ENCODE data around the gene GRK2. TPM values are rescaled to one million over a fixed set of nuclear protein-coding genes. Genes with fewer than 3 reads are reported as not detected.

The GRK2 gene
- total and polyA plus RNA-seq, 2 of the 13 experiments (the other 11 are each of a cell fraction or from before 2014, with no cell fraction given), result 31.3 to 42.4 TPM

DNA sequence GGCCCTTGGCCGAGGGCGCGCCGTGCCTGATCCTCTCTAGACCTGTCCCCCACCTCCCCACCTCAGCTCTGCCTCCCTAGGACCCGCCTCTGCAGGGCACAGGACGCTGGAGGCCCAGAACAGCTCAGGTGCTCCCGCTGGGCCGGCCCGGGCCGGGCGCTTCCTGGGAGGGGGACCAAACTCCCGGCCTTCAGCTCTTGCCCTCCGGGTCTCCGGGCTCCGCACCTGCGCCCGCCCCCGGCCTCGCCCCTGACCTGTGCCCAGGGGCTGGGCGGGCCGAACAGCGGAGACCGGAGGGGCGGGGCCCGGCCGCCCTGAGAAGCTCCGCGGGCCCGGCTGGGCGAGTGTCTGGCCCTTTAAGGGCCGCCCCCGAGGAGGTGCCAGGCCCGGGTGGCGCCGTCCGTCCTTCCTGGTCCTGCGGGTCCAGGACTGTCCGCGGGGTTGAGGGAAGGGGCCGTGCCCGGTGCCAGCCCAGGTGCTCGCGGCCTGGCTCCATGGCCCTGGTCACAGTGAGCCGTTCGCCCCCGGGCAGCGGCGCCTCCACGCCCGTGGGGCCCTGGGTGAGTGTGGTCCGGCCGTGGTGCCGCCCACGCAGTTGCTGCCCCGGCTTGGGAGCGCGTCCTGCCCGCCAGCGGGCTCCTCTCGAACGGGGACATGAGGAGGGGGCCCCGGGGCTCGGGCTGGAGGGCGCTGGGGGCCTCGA, 37.0 kb downstream of the GRK2 start, which contains the start of gene SSH3 (continued):
- TF ChIP-seq ZNF761 (CRISPR knock-in tag; conservative IDR thresholded peaks at IDR 0.05) (peak; percentile 40; the same call in 1 of the 2 replicates), ZNF121 (CRISPR knock-in tag; IDR thresholded peaks at IDR 0.05) (no peak), CHD4 (IDR thresholded peaks at IDR 0.05; ENCODE audit: borderline replicate concordance, low read length) (no peak), RXRA (CRISPR knock-in tag; IDR thresholded peaks at IDR 0.05) (no peak), CCAR2 (optimal IDR thresholded peaks at IDR 0.05; ENCODE audit: low read depth, low read length) (no peak), ZNF839 (CRISPR knock-in tag; IDR thresholded peaks at IDR 0.05; ENCODE audit: borderline replicate concordance) (0 out of 2 replicates have a peak, but pooled peaks have one; percentile 17), ZNF235 (CRISPR knock-in tag; IDR thresholded peaks at IDR 0.05; ENCODE audit: borderline replicate concordance) (0 out of 2 replicates have a peak, but pooled peaks have one; percentile 49), SAFB2 (CRISPR knock-in tag; IDR thresholded peaks at IDR 0.05; ENCODE audit: borderline replicate concordance, low read depth) (0 out of 2 replicates have a peak, but pooled peaks have one; percentile 86)
- TF ChIP-seq, protein P1, sequence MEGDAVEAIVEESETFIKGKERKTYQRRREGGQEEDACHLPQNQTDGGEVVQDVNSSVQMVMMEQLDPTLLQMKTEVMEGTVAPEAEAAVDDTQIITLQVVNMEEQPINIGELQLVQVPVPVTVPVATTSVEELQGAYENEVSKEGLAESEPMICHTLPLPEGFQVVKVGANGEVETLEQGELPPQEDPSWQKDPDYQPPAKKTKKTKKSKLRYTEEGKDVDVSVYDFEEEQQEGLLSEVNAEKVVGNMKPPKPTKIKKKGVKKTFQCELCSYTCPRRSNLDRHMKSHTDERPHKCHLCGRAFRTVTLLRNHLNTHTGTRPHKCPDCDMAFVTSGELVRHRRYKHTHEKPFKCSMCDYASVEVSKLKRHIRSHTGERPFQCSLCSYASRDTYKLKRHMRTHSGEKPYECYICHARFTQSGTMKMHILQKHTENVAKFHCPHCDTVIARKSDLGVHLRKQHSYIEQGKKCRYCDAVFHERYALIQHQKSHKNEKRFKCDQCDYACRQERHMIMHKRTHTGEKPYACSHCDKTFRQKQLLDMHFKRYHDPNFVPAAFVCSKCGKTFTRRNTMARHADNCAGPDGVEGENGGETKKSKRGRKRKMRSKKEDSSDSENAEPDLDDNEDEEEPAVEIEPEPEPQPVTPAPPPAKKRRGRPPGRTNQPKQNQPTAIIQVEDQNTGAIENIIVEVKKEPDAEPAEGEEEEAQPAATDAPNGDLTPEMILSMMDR (CRISPR knock-in tag; IDR thresholded peaks at IDR 0.05), result 0 out of 2 replicates have a peak, but pooled peaks have one; percentile 5
- TF ChIP-seq, protein P2, sequence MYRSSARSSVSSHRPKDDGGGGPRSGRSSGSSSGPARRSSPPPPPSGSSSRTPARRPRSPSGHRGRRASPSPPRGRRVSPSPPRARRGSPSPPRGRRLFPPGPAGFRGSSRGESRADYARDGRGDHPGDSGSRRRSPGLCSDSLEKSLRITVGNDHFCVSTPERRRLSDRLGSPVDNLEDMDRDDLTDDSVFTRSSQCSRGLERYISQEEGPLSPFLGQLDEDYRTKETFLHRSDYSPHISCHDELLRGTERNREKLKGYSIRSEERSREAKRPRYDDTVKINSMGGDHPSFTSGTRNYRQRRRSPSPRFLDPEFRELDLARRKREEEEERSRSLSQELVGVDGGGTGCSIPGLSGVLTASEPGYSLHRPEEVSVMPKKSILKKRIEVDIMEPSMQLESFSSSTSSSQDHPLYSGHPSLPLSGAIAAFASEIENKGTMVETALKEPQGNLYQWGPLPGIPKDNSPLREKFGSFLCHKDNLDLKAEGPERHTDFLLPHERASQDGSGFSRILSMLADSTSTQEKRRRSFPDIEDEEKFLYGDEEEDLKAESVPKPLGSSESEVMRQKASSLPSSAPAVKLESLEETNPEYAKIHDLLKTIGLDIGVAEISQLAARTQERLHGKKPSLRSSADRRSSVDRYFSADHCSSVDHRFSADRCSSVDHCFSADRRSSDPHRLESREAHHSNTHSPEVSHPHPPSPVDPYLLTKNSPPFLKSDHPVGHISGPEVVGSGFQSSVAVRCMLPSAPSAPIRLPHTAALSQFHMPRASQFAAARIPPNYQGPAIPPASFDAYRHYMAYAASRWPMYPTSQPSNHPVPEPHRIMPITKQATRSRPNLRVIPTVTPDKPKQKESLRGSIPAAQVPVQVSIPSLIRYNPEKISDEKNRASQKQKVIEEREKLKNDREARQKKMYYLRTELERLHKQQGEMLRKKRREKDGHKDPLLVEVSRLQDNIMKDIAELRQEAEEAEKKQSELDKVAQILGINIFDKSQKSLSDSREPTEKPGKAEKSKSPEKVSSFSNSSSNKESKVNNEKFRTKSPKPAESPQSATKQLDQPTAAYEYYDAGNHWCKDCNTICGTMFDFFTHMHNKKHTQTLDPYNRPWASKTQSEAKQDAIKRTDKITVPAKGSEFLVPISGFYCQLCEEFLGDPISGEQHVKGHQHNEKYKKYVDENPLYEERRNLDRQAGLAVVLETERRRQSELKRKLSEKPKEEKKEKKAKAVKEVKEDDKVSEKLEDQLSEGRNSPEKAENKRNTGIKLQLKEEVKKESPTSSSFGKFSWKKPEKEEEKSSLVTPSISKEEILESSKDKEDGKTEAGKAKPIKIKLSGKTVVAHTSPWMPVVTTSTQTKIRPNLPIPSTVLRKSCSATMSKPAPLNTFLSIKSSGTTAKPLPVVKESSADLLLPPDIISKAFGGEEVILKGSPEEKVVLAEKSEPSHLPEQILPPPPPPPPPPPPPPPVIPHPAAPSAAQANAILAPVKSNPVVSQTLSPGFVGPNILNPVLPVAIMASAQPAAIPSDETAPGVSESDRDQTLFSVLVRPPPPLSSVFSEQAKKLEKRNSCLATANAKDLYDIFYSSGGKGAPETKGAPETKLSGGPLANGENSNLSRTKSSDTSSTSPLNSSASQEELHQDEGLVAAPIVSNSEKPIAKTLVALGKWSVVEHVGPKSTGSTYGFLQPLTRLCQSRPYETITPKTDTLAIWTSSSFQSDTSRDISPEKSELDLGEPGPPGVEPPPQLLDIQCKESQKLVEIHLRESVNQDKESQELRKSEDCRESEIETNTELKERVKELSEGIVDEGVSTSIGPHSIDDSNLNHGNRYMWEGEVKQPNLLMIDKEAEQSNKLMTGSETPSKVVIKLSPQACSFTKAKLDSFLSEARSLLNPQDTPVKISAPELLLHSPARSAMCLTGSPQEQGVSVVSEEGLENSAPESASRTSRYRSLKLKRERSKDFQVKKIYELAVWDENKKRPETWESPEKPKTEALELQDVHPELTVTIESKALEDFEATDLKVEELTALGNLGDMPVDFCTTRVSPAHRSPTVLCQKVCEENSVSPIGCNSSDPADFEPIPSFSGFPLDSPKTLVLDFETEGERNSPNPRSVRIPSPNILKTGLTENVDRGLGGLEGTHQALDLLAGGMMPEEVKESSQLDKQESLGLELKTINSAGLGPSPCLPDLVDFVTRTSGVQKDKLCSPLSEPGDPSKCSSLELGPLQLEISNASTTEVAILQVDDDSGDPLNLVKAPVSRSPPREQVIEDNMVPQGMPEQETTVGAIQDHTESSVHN (CRISPR knock-in tag; IDR thresholded peaks at IDR 0.05), result no peak
- TF ChIP-seq, protein P3, sequence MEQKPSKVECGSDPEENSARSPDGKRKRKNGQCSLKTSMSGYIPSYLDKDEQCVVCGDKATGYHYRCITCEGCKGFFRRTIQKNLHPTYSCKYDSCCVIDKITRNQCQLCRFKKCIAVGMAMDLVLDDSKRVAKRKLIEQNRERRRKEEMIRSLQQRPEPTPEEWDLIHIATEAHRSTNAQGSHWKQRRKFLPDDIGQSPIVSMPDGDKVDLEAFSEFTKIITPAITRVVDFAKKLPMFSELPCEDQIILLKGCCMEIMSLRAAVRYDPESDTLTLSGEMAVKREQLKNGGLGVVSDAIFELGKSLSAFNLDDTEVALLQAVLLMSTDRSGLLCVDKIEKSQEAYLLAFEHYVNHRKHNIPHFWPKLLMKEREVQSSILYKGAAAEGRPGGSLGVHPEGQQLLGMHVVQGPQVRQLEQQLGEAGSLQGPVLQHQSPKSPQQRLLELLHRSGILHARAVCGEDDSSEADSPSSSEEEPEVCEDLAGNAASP (CRISPR knock-in tag; IDR thresholded peaks at IDR 0.05; ENCODE audit: borderline replicate concordance), result 0 out of 2 replicates have a peak, but pooled peaks have one; percentile 32
- TF ChIP-seq, protein P4, sequence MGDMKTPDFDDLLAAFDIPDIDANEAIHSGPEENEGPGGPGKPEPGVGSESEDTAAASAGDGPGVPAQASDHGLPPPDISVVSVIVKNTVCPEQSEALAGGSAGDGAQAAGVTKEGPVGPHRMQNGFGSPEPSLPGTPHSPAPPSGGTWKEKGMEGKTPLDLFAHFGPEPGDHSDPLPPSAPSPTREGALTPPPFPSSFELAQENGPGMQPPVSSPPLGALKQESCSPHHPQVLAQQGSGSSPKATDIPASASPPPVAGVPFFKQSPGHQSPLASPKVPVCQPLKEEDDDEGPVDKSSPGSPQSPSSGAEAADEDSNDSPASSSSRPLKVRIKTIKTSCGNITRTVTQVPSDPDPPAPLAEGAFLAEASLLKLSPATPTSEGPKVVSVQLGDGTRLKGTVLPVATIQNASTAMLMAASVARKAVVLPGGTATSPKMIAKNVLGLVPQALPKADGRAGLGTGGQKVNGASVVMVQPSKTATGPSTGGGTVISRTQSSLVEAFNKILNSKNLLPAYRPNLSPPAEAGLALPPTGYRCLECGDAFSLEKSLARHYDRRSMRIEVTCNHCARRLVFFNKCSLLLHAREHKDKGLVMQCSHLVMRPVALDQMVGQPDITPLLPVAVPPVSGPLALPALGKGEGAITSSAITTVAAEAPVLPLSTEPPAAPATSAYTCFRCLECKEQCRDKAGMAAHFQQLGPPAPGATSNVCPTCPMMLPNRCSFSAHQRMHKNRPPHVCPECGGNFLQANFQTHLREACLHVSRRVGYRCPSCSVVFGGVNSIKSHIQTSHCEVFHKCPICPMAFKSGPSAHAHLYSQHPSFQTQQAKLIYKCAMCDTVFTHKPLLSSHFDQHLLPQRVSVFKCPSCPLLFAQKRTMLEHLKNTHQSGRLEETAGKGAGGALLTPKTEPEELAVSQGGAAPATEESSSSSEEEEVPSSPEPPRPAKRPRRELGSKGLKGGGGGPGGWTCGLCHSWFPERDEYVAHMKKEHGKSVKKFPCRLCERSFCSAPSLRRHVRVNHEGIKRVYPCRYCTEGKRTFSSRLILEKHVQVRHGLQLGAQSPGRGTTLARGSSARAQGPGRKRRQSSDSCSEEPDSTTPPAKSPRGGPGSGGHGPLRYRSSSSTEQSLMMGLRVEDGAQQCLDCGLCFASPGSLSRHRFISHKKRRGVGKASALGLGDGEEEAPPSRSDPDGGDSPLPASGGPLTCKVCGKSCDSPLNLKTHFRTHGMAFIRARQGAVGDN (CRISPR knock-in tag; IDR thresholded peaks at IDR 0.05), result peak; percentile 64

All from HepG2 (cell line).